ENCODE measurements around the gene COLEC11. TPM values are rescaled to one million over a fixed set of nuclear protein-coding genes. Genes with fewer than 3 reads are reported as not detected.
"Not testable (repeated sequence)": the region's sequence is repeated elsewhere in the genome, so short reads cannot be mapped to it uniquely, and the experiment has no call there.

COLEC11 gene
- total RNA-seq, 1 experiment from 2014 or later: not detected

DNA sequence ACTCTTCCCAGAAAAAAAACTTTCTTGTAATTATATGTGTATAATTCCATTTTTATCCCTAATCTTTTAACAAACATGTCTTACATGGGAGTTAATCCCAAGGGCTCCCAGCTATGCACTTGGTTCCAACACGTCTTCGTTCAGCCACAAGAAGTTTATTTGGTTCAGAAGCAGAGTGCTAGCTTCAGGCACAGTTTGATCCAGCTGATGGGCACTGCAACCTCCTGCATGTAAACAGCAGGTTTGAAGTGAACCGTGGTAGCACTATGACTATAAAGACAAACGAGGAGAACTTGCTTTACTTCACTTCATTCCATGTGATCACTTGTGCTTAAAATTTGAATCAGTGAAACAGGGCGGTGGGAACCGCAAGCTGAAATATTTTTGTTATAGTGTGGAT is 29.8 kb upstream of the COLEC11 start:
- no peak for DNase-seq
- Histone ChIP-seq H2AFZ (ENCODE audit: low read length) (no peak overlapping the region), H3K79me2 (ENCODE audit: low read length) (no peaks in the 10 kb centered on the region), H3K4me3 (ENCODE audit: low read length) (no peak overlapping the region), H3K9me3 (ENCODE audit: low read length) (no peaks in the 10 kb centered on the region), H3K4me1 (ENCODE audit: low read length) (peaks cover 10% of the 10 kb centered on the region), H3K4me2 (ENCODE audit: low read depth, low read length, poor library complexity, severe bottlenecking) (no peak overlapping the region), H3K9ac (ENCODE audit: low read length) (no peak overlapping the region), H3K9me2 (replicated peaks; ENCODE audit: insufficient read depth, low read length) (no peaks in the 10 kb centered on the region), H3K36me3 (ENCODE audit: insufficient read depth, low read length) (no peaks in the 10 kb centered on the region), H3K27me3 (ENCODE audit: low read length) (no peaks in the 10 kb centered on the region), H4K20me1 (ENCODE audit: insufficient read depth, low read depth, low read length) (no peaks in the 10 kb centered on the region), H3K27ac (ENCODE audit: low read length) (no peak overlapping the region)

DNA sequence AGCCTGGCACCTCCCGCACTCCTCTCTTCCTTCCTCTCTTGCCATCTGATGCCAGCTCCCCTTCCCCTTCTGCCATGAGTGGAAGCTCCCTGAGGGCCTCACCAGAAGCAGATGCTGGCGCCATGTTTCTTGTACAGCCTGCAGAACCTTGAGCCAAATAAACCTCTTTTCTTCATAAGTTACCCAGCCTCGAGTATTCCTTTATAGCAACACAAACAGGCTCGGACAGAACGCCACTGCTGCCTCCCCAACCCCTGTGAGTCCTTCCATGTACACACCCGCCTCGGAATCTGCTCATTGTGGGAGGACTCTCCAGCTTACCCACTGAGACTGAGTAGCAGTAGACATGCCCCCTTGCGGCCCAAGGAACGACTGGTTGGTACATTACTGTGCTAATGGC is 28.1 kb upstream of the COLEC11 start:
- Histone ChIP-seq H3K9me2 (replicated peaks; ENCODE audit: insufficient read depth, low read length) (no peaks in the 10 kb centered on the region), H3K27ac (ENCODE audit: low read length) (no peak overlapping the region), H3K4me2 (ENCODE audit: low read depth, low read length, poor library complexity, severe bottlenecking) (no peak overlapping the region), H3K9me3 (ENCODE audit: low read length) (no peaks in the 10 kb centered on the region), H3K4me3 (ENCODE audit: low read length) (no peak overlapping the region), H3K79me2 (ENCODE audit: low read length) (no peaks in the 10 kb centered on the region), H4K20me1 (ENCODE audit: insufficient read depth, low read depth, low read length) (no peaks in the 10 kb centered on the region), H3K36me3 (ENCODE audit: insufficient read depth, low read length) (no peaks in the 10 kb centered on the region), H2AFZ (ENCODE audit: low read length) (no peak overlapping the region), H3K4me1 (ENCODE audit: low read length) (peaks cover 10% of the 10 kb centered on the region), H3K27me3 (ENCODE audit: low read length) (no peaks in the 10 kb centered on the region), H3K9ac (ENCODE audit: low read length) (no peak overlapping the region)
- DNase-seq: no peak

- H3K27me3 ChIP-seq (ENCODE audit: low read length); H3K4me3 ChIP-seq (ENCODE audit: low read length); H3K4me1 ChIP-seq (ENCODE audit: low read length); H3K36me3 ChIP-seq (ENCODE audit: insufficient read depth, low read length); H3K79me2 ChIP-seq (ENCODE audit: low read length); H3K9me3 ChIP-seq (ENCODE audit: low read length); DNase-seq; H3K4me2 ChIP-seq (ENCODE audit: low read depth, low read length, poor library complexity, severe bottlenecking); H2AFZ ChIP-seq (ENCODE audit: low read length); H3K27ac ChIP-seq (ENCODE audit: low read length); H4K20me1 ChIP-seq (ENCODE audit: insufficient read depth, low read depth, low read length); H3K9ac ChIP-seq (ENCODE audit: low read length); H3K9me2 ChIP-seq (replicated peaks; ENCODE audit: insufficient read depth, low read length): not testable (repeated sequence)
Observed at GRCh38 chr2:3569656-3570055, 25.3 kb upstream of the COLEC11 start.

- Histone ChIP-seq H4K20me1 (ENCODE audit: insufficient read depth, low read depth, low read length) (peaks cover 8% of the 10 kb centered on the region), H3K4me1 (ENCODE audit: low read length) (peaks cover 12% of the 10 kb centered on the region), H3K4me3 (ENCODE audit: low read length) (no peak overlapping the region), H3K9me2 (replicated peaks; ENCODE audit: insufficient read depth, low read length) (no peaks in the 10 kb centered on the region), H3K36me3 (ENCODE audit: insufficient read depth, low read length) (peaks cover 8% of the 10 kb centered on the region), H2AFZ (ENCODE audit: low read length) (no peak overlapping the region), H3K27me3 (ENCODE audit: low read length) (no peaks in the 10 kb centered on the region), H3K79me2 (ENCODE audit: low read length) (peaks cover 12% of the 10 kb centered on the region), H3K27ac (ENCODE audit: low read length) (no peak overlapping the region), H3K4me2 (ENCODE audit: low read depth, low read length, poor library complexity, severe bottlenecking) (no peak overlapping the region), H3K9me3 (ENCODE audit: low read length) (no peaks in the 10 kb centered on the region), H3K9ac (ENCODE audit: low read length) (no peak overlapping the region)
- DNase-seq: no peak
Observed at GRCh38 chr2:3571284-3571683, 23.6 kb upstream of the COLEC11 start.

DNA sequence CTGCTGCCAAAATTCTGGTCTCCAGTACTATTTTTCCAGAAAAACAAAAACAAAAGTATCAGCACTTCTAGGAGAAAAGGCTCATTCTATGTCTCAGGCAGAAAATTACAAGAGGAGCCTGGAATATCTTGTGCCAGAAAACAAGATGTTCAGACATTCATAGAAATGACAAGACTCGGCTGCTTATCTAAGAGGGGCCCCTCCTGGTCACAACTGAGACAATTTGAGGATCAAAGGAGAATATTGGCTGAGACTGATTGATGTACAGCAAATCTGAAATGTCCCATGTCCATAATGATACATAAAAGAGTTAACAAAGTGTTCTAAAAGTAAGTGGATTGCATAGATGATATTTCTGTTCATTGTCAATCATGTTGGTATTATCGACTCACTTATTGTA is 22.3 kb upstream of the COLEC11 start:
- Histone ChIP-seq H3K4me2 (ENCODE audit: low read depth, low read length, poor library complexity, severe bottlenecking) (no peak overlapping the region), H3K79me2 (ENCODE audit: low read length) (peaks cover 25% of the 10 kb centered on the region), H3K9me3 (ENCODE audit: low read length) (no peaks in the 10 kb centered on the region), H3K27me3 (ENCODE audit: low read length) (no peaks in the 10 kb centered on the region), H3K4me3 (ENCODE audit: low read length) (no peak overlapping the region), H3K4me1 (ENCODE audit: low read length) (peaks cover 26% of the 10 kb centered on the region), H3K36me3 (ENCODE audit: insufficient read depth, low read length) (peaks cover 21% of the 10 kb centered on the region), H2AFZ (ENCODE audit: low read length) (peak overlapping the region; percentile 75; the same call in 1 of the 2 replicates), H3K9ac (ENCODE audit: low read length) (no peak overlapping the region), H3K27ac (ENCODE audit: low read length) (no peak overlapping the region), H3K9me2 (replicated peaks; ENCODE audit: insufficient read depth, low read length) (no peaks in the 10 kb centered on the region), H4K20me1 (ENCODE audit: insufficient read depth, low read depth, low read length) (peaks cover 20% of the 10 kb centered on the region)
- peak; percentile 51 for DNase-seq

DNA sequence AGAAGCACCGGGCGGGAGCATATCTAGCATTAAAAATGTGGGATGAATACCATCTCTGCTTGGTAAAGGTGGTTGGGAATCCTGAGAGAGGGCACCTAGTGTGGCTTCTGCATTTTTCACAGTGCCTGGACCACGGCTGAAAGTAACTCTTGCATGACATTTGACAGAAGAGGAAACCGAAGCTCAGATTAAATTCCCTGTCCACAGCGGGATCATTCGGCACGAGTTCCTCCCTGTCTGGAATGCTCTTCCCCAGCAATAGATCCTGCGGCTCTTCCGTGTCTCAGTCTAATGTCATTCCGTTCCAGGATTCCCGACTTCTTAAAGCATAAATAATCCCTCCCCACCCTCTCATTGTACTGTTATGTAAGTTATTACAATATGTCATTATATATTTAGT is 20.8 kb upstream of the COLEC11 start:
- H3K27ac ChIP-seq (ENCODE audit: low read length): no peak overlapping the region
- H3K27me3 ChIP-seq (ENCODE audit: low read length): no peaks in the 10 kb centered on the region
- no peak overlapping the region for H3K9ac ChIP-seq (ENCODE audit: low read length)
- peaks cover 41% of the 10 kb centered on the region for H3K4me1 ChIP-seq (ENCODE audit: low read length)
- H4K20me1 ChIP-seq (ENCODE audit: insufficient read depth, low read depth, low read length): peaks cover 36% of the 10 kb centered on the region
- H3K9me2 ChIP-seq (replicated peaks; ENCODE audit: insufficient read depth, low read length): no peaks in the 10 kb centered on the region
- peaks cover 41% of the 10 kb centered on the region for H3K79me2 ChIP-seq (ENCODE audit: low read length)
- peaks cover 36% of the 10 kb centered on the region for H3K36me3 ChIP-seq (ENCODE audit: insufficient read depth, low read length)
- H3K4me2 ChIP-seq (ENCODE audit: low read depth, low read length, poor library complexity, severe bottlenecking): peak overlapping the region; percentile 96
- no peaks in the 10 kb centered on the region for H3K9me3 ChIP-seq (ENCODE audit: low read length)
- H3K4me3 ChIP-seq (ENCODE audit: low read length): peak overlapping the region; percentile 84
- DNase-seq: no peak
- no peak overlapping the region for H2AFZ ChIP-seq (ENCODE audit: low read length)

- H3K4me1 ChIP-seq (ENCODE audit: low read length): peaks cover 45% of the 10 kb centered on the region
- H3K79me2 ChIP-seq (ENCODE audit: low read length): peaks cover 45% of the 10 kb centered on the region
- H4K20me1 ChIP-seq (ENCODE audit: insufficient read depth, low read depth, low read length): peaks cover 45% of the 10 kb centered on the region
- H3K27ac ChIP-seq (ENCODE audit: low read length): peak overlapping the region; percentile 90
- peak; percentile 51 for DNase-seq
- no peaks in the 10 kb centered on the region for H3K9me2 ChIP-seq (replicated peaks; ENCODE audit: insufficient read depth, low read length)
- peak overlapping the region; percentile 92 for H3K9ac ChIP-seq (ENCODE audit: low read length)
- peaks cover 50% of the 10 kb centered on the region for H3K36me3 ChIP-seq (ENCODE audit: insufficient read depth, low read length)
- no peak overlapping the region for H2AFZ ChIP-seq (ENCODE audit: low read length)
- H3K9me3 ChIP-seq (ENCODE audit: low read length): no peaks in the 10 kb centered on the region
- no peaks in the 10 kb centered on the region for H3K27me3 ChIP-seq (ENCODE audit: low read length)
- peak overlapping the region; percentile 84 for H3K4me3 ChIP-seq (ENCODE audit: low read length)
- H3K4me2 ChIP-seq (ENCODE audit: low read depth, low read length, poor library complexity, severe bottlenecking): peak overlapping the region; percentile 96
Observed at GRCh38 chr2:3575534-3576262, 19.2 kb upstream of the COLEC11 start.

DNA sequence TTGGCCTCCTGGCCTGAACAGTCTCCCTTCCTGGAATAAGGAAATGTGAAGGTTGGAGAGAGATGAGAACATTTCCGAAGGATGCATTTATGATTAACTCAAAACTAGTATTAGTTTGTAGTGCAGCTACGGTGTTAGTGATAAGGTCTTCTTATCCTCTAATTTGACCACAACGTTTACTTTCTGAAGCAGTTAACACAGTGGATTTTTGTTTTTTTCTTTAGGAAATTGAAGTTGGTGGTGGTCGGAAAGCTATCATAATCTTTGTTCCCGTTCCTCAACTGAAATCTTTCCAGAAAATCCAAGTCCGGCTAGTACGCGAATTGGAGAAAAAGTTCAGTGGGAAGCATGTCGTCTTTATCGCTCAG is 18.7 kb upstream of the COLEC11 start:
- peaks cover 55% of the 10 kb centered on the region for H3K36me3 ChIP-seq (ENCODE audit: insufficient read depth, low read length)
- H3K27ac ChIP-seq (ENCODE audit: low read length): peak overlapping the region; percentile 90
- peaks cover 45% of the 10 kb centered on the region for H3K79me2 ChIP-seq (ENCODE audit: low read length)
- H3K27me3 ChIP-seq (ENCODE audit: low read length); DNase-seq; H2AFZ ChIP-seq (ENCODE audit: low read length); H3K9me3 ChIP-seq (ENCODE audit: low read length); H3K9me2 ChIP-seq (replicated peaks; ENCODE audit: insufficient read depth, low read length): not testable (repeated sequence)
- H3K4me3 ChIP-seq (ENCODE audit: low read length): peak overlapping the region; percentile 84
- H3K9ac ChIP-seq (ENCODE audit: low read length): peak overlapping the region; percentile 92
- peaks cover 47% of the 10 kb centered on the region for H4K20me1 ChIP-seq (ENCODE audit: insufficient read depth, low read depth, low read length)
- H3K4me2 ChIP-seq (ENCODE audit: low read depth, low read length, poor library complexity, severe bottlenecking): peak overlapping the region; percentile 96
- H3K4me1 ChIP-seq (ENCODE audit: low read length): peaks cover 45% of the 10 kb centered on the region
